Measurements from ENCODE around the gene GOLGA6L2.

- TF ChIP-seq, protein P1, sequence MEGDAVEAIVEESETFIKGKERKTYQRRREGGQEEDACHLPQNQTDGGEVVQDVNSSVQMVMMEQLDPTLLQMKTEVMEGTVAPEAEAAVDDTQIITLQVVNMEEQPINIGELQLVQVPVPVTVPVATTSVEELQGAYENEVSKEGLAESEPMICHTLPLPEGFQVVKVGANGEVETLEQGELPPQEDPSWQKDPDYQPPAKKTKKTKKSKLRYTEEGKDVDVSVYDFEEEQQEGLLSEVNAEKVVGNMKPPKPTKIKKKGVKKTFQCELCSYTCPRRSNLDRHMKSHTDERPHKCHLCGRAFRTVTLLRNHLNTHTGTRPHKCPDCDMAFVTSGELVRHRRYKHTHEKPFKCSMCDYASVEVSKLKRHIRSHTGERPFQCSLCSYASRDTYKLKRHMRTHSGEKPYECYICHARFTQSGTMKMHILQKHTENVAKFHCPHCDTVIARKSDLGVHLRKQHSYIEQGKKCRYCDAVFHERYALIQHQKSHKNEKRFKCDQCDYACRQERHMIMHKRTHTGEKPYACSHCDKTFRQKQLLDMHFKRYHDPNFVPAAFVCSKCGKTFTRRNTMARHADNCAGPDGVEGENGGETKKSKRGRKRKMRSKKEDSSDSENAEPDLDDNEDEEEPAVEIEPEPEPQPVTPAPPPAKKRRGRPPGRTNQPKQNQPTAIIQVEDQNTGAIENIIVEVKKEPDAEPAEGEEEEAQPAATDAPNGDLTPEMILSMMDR (IDR thresholded peaks at IDR 0.05; ENCODE audit: insufficient read depth, low read depth, low read length) = no peak
- no peak for TF ChIP-seq EZH2 (IDR thresholded peaks at IDR 0.05; ENCODE audit: insufficient read depth, low read length)
Measured at GRCh38 chr15:23467110-23467600, 20.1 kb upstream of the GOLGA6L2 start.

All from astrocyte (in vitro differentiated cells and primary cell).